Measurements from ENCODE around the gene ARPC2. TPM values are rescaled to one million over a fixed set of nuclear protein-coding genes. Genes with fewer than 3 reads are reported as not detected.
A peak's percentile ranks its signal among the peaks of the same experiment; 100 is the strongest.

Gene ARPC2
- total RNA-seq, 3 donors from 2014 or later (not counting 1 experiment from before 2014, with no cell fraction given) = 824 to 880 (median 830) TPM

GRCh38 chr2:218228366-218229090 lies 11.5 kb downstream of the ARPC2 start:
- Histone ChIP-seq H3K27ac (ENCODE audit: low read length) (peak overlapping the region; percentile 32), H3K9me3 (ENCODE audit: control insufficient read depth, insufficient read depth, low read length) (no peaks in the 10 kb centered on the region), H3K27me3 (ENCODE audit: control insufficient read depth, insufficient read depth, low read length) (no peaks in the 10 kb centered on the region), H3K36me3 (ENCODE audit: control insufficient read depth, insufficient read depth, low read length) (peaks cover 75% of the 10 kb centered on the region), H3K4me1 (ENCODE audit: control insufficient read depth, insufficient read depth, low read length) (peaks cover 52% of the 10 kb centered on the region), H3K4me3 (ENCODE audit: low read length) (no peak overlapping the region)
- WGBS (ENCODE audit: insufficient coverage) = 100% methylated on average over 3 of the region's 6 CpGs
- no peak for DNase-seq
- Mint-ChIP-seq H3K36me3 (peaks cover 31% of the 10 kb centered on the region), H3K9me3 (no peaks in the 10 kb centered on the region), H3K4me3 (peak overlapping the region; percentile 84), H3K27me3 (ENCODE audit: low read depth in 2 of 2) (no peaks in the 10 kb centered on the region), H3K27ac (peak overlapping the region; percentile 98 to 99), H3K4me1 (peaks cover 76% of the 10 kb centered on the region in 2 donors)
- TF ChIP-seq CTCF (IDR thresholded peaks at IDR 0.05) = no peak
- intact Hi-C loops (cut with micrococcal nuclease) = loop anchor here (1.0 kb wide), 2 partner anchors 11 to 42 kb away; partner anchors contain the start of gene ARPC2
- no peak for ATAC-seq

GRCh38 chr2:218229239-218229638 lies 12.2 kb downstream of the ARPC2 start:
- WGBS (ENCODE audit: insufficient coverage) = 0% methylated on average over 2 of the region's 3 CpGs
- Histone ChIP-seq H3K4me1 (ENCODE audit: control insufficient read depth, insufficient read depth, low read length) (peaks cover 47% of the 10 kb centered on the region), H3K36me3 (ENCODE audit: control insufficient read depth, insufficient read depth, low read length) (peaks cover 73% of the 10 kb centered on the region), H3K27ac (ENCODE audit: low read length) (peak overlapping the region; percentile 32), H3K4me3 (ENCODE audit: low read length) (no peak overlapping the region), H3K9me3 (ENCODE audit: control insufficient read depth, insufficient read depth, low read length) (no peaks in the 10 kb centered on the region), H3K27me3 (ENCODE audit: control insufficient read depth, insufficient read depth, low read length) (no peaks in the 10 kb centered on the region)
- peak; percentile 63 to 84 (median 64) for ATAC-seq
- H3K9me3 Mint-ChIP-seq = no peaks in the 10 kb centered on the region
- peaks cover 75 to 76% of the 10 kb centered on the region in 2 donors for H3K4me1 Mint-ChIP-seq
- peak in 1 of 2 donors; percentile 76 for DNase-seq
- peaks cover 37% of the 10 kb centered on the region for H3K36me3 Mint-ChIP-seq
- intact Hi-C loops (cut with micrococcal nuclease) = loop anchor here (1.0 kb wide), 2 partner anchors 12 to 43 kb away; partner anchors contain the start of gene ARPC2
- peak overlapping the region; percentile 98 to 99 for H3K27ac Mint-ChIP-seq
- H3K27me3 Mint-ChIP-seq (ENCODE audit: low read depth in 2 of 2) = no peaks in the 10 kb centered on the region
- peak overlapping the region; percentile 84 for H3K4me3 Mint-ChIP-seq
- TF ChIP-seq CTCF (IDR thresholded peaks at IDR 0.05) = no peak

DNA sequence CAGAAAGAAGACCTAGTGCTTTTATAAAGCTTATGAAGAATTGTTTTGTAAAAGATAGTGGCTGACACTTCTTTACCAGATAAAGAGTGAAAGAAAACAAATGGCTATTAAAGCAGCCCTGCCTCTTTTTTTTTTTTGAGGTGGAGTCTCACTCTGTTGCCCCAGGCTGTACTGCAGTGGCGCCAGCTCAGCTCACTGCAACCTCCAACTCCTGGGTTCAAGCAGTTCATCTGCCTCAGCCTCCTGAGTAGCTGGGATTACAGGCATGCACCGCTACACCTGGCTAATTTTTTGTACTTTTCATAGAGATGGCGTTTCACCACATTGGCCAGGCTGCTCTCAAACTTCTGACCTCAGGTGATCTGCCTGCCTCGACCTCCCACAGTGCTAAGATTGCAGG lies 12.9 kb downstream of the ARPC2 start:
- 46% methylated on average over 4 of the region's 4 CpGs for WGBS (ENCODE audit: insufficient coverage)
- Histone ChIP-seq H3K27ac (ENCODE audit: low read length) (peak overlapping the region; percentile 32), H3K9me3 (ENCODE audit: control insufficient read depth, insufficient read depth, low read length) (no peaks in the 10 kb centered on the region), H3K4me1 (ENCODE audit: control insufficient read depth, insufficient read depth, low read length) (peaks cover 47% of the 10 kb centered on the region), H3K36me3 (ENCODE audit: control insufficient read depth, insufficient read depth, low read length) (peaks cover 74% of the 10 kb centered on the region), H3K4me3 (ENCODE audit: low read length) (no peak overlapping the region), H3K27me3 (ENCODE audit: control insufficient read depth, insufficient read depth, low read length) (no peaks in the 10 kb centered on the region)
- TF ChIP-seq CTCF (IDR thresholded peaks at IDR 0.05) = no peak
- H3K27me3 Mint-ChIP-seq (ENCODE audit: low read depth in 2 of 2) = no peaks in the 10 kb centered on the region
- no peaks in the 10 kb centered on the region for H3K9me3 Mint-ChIP-seq
- intact Hi-C loops (cut with micrococcal nuclease) = loop anchor here (1.0 kb wide), 2 partner anchors 13 to 44 kb away; partner anchors contain the start of gene ARPC2
- ATAC-seq = peak; percentile 41 to 62 (median 47)
- peak overlapping the region; percentile 98 to 99 for H3K27ac Mint-ChIP-seq
- peaks cover 39% of the 10 kb centered on the region for H3K36me3 Mint-ChIP-seq
- DNase-seq = peak in 1 of 2 donors; percentile 36
- peak overlapping the region; percentile 73 for H3K4me3 Mint-ChIP-seq
- peaks cover 69 to 76% of the 10 kb centered on the region in 2 donors for H3K4me1 Mint-ChIP-seq
